ENCODE measurements around the gene CAMTA1. TPM values are rescaled to one million over a fixed set of nuclear protein-coding genes. Genes with fewer than 3 reads are reported as not detected.

Gene CAMTA1
- total RNA-seq, 2 donors from 2014 or later = 105 to 113 TPM

DNA sequence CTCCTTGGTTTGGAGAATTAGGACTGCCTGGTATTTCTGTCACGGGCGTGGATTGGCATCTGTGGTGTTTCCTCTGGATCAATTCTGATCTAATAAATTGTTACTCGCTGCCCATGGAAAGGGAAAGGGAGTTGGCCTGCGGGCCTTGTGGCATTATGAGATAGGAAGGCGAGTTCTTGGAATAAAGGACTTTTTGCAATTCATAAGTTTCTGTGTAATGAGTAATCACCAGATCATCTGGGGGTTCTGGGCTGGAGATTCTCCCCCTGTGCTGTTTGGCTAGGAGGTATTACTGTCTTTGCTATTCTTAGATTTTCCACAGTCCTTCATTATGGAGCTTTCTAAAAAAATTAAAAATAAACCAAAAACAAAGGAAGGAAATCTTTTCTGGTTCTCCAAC lies 315.9 kb downstream of the CAMTA1 start:
- no peak for ATAC-seq (ENCODE audit: insufficient number of reproducible peaks, low FRiP score, low read depth)
- H3K27ac ChIP-seq = no peak overlapping the region
- no peaks in the 10 kb centered on the region for H3K36me3 ChIP-seq
- TF ChIP-seq, protein P1, sequence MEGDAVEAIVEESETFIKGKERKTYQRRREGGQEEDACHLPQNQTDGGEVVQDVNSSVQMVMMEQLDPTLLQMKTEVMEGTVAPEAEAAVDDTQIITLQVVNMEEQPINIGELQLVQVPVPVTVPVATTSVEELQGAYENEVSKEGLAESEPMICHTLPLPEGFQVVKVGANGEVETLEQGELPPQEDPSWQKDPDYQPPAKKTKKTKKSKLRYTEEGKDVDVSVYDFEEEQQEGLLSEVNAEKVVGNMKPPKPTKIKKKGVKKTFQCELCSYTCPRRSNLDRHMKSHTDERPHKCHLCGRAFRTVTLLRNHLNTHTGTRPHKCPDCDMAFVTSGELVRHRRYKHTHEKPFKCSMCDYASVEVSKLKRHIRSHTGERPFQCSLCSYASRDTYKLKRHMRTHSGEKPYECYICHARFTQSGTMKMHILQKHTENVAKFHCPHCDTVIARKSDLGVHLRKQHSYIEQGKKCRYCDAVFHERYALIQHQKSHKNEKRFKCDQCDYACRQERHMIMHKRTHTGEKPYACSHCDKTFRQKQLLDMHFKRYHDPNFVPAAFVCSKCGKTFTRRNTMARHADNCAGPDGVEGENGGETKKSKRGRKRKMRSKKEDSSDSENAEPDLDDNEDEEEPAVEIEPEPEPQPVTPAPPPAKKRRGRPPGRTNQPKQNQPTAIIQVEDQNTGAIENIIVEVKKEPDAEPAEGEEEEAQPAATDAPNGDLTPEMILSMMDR (IDR thresholded peaks at IDR 0.05) = no peak
- DNase-seq (ENCODE audit: low spot score) = no peak
- H3K4me3 ChIP-seq = no peak overlapping the region
- H3K27me3 ChIP-seq (replicated peaks; ENCODE audit: insufficient read depth) = no peaks in the 10 kb centered on the region
- no peaks in the 10 kb centered on the region for H3K4me1 ChIP-seq (ENCODE audit: control insufficient read depth in 1 of 2, low read depth in 2 of 2)
- H3K9me3 ChIP-seq = no peaks in the 10 kb centered on the region

DNA sequence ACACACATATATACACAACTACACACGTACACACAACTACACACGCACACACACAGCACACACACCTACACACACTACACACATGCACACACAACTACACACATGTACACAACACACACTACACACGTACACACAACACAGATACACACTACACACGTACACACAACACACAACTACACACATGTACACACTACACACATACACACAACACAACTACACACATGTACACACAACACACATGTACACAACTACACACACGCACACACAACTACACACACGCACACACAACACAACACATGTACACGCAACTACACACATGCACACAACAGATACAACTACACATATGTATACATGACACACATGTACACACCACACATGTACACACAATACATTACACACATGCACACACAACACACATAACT lies 318.1 kb downstream of the CAMTA1 start:
- Histone ChIP-seq H3K36me3 (no peaks in the 10 kb centered on the region), H3K27ac (no peak overlapping the region), H3K4me1 (ENCODE audit: control insufficient read depth in 1 of 2, low read depth in 2 of 2) (no peaks in the 10 kb centered on the region), H3K27me3 (replicated peaks; ENCODE audit: insufficient read depth) (no peaks in the 10 kb centered on the region), H3K9me3 (no peaks in the 10 kb centered on the region), H3K4me3 (no peak overlapping the region)
- TF ChIP-seq, protein P1 (IDR thresholded peaks at IDR 0.05) = no peak
- no peak for DNase-seq (ENCODE audit: low spot score)
- ATAC-seq (ENCODE audit: insufficient number of reproducible peaks, low FRiP score, low read depth) = no peak

DNA sequence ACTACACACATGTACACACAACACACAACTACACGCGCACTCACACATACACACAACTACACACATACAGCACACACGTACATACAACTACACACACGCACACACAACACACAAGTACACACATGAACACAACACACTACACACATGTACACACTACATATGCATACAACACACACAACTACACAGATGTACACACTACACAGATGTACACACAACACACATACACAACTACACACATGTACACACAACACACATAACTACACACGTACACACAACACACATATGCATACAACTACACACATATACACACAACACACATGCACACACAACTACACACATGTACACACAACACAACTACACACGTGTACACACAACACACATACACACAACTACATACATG lies 318.6 kb downstream of the CAMTA1 start:
- ATAC-seq (ENCODE audit: insufficient number of reproducible peaks, low FRiP score, low read depth) (no peak), DNase-seq (ENCODE audit: low spot score) (no peak)
- Histone ChIP-seq H3K27me3 (replicated peaks; ENCODE audit: insufficient read depth) (no peaks in the 10 kb centered on the region), H3K27ac (no peak overlapping the region), H3K36me3 (no peaks in the 10 kb centered on the region), H3K9me3 (no peaks in the 10 kb centered on the region), H3K4me3 (no peak overlapping the region), H3K4me1 (ENCODE audit: control insufficient read depth in 1 of 2, low read depth in 2 of 2) (no peaks in the 10 kb centered on the region)
- TF ChIP-seq, protein P1 (IDR thresholded peaks at IDR 0.05) = no peak

DNA sequence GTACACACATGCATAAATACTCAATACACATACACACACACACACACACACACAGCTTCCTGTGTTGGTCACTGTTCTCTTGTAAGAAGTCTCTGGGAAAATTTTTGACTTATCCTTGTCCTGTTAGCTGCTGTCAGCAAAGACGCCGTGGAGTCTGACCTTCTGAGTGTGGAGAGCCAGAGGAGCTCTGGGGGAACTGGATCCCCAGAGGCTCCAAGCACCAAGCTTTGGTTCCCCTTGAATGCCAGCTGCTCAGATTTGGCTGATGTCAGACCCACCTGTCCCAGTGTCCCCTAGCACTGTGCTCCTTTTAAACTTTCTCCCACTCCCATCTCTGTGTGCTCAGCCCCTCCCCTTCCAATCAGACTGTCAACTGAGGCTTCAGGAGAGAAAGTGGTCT lies 319.1 kb downstream of the CAMTA1 start:
- Histone ChIP-seq H3K27ac (no peak overlapping the region), H3K4me3 (no peak overlapping the region), H3K36me3 (no peaks in the 10 kb centered on the region), H3K9me3 (no peaks in the 10 kb centered on the region), H3K4me1 (ENCODE audit: control insufficient read depth in 1 of 2, low read depth in 2 of 2) (no peaks in the 10 kb centered on the region), H3K27me3 (replicated peaks; ENCODE audit: insufficient read depth) (no peaks in the 10 kb centered on the region)
- TF ChIP-seq, protein P1 (IDR thresholded peaks at IDR 0.05) = no peak
- ATAC-seq (ENCODE audit: insufficient number of reproducible peaks, low FRiP score, low read depth) = no peak
- no peak for DNase-seq (ENCODE audit: low spot score)

DNA sequence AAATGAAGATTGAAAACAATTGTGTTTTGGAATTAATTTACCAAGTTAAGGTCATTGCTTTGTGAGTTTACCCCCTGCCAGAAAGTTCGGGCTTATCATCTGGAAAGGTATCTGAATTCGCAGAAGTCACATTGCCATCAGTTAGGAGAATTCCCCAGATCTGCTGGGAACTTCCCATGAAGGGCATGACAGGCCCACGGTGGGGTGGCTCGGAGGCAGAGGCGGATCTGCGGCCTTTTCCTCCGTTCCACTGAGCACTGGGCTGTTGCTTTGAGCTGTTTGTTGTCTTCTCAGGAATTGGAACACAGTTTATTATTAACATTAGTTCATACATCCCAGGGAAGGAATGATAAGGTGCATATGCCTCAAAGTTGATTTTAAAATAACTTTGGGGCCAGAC lies 320.0 kb downstream of the CAMTA1 start:
- TF ChIP-seq, protein P1 (IDR thresholded peaks at IDR 0.05) = no peak
- H3K27me3 ChIP-seq (replicated peaks; ENCODE audit: insufficient read depth) = no peaks in the 10 kb centered on the region
- H3K4me1 ChIP-seq (ENCODE audit: control insufficient read depth in 1 of 2, low read depth in 2 of 2) = no peaks in the 10 kb centered on the region
- DNase-seq (ENCODE audit: low spot score) (no peak), ATAC-seq (ENCODE audit: insufficient number of reproducible peaks, low FRiP score, low read depth) (no peak)
- no peak overlapping the region for H3K4me3 ChIP-seq
- H3K27ac ChIP-seq = no peak overlapping the region
- H3K36me3 ChIP-seq = no peaks in the 10 kb centered on the region
- no peaks in the 10 kb centered on the region for H3K9me3 ChIP-seq
